Measurements from ENCODE around the gene THAP4.

Gene THAP4

GRCh38 chr2:241659150-241659739 lies 22.3 kb upstream of the THAP4 start:
- Histone ChIP-seq H3K4me1 (ENCODE audit: control insufficient read depth, insufficient read depth, low read length) (no peaks in the 10 kb centered on the region), H3K9me3 (replicated peaks; ENCODE audit: low read length) (no peaks in the 10 kb centered on the region), H3K36me3 (ENCODE audit: insufficient read depth, low read length) (peaks cover 48% of the 10 kb centered on the region), H3K4me2 (ENCODE audit: low read length) (no peak overlapping the region), H3K27me3 (ENCODE audit: control insufficient read depth, insufficient read depth, low read length) (no peaks in the 10 kb centered on the region), H3K9ac (ENCODE audit: low read depth, low read length) (no peak overlapping the region), H3K4me3 (ENCODE audit: low read length) (no peak overlapping the region)

GRCh38 chr2:241658296-241658695 lies 21.3 kb upstream of the THAP4 start:
- H3K9me3 ChIP-seq (replicated peaks; ENCODE audit: low read length), result no peaks in the 10 kb centered on the region

GRCh38 chr2:241657786-241658254 lies 20.9 kb upstream of the THAP4 start:
- H3K9me3 ChIP-seq (replicated peaks; ENCODE audit: low read length), result no peaks in the 10 kb centered on the region
- H3K4me1 ChIP-seq (ENCODE audit: control insufficient read depth, insufficient read depth, low read length), result no peaks in the 10 kb centered on the region
- H3K9ac ChIP-seq (ENCODE audit: low read depth, low read length), result no peak overlapping the region
- no peak overlapping the region for H3K4me3 ChIP-seq (ENCODE audit: low read length)
- H3K36me3 ChIP-seq (ENCODE audit: insufficient read depth, low read length), result peaks cover 57% of the 10 kb centered on the region
- H3K27me3 ChIP-seq (ENCODE audit: control insufficient read depth, insufficient read depth, low read length), result no peaks in the 10 kb centered on the region
- H3K4me2 ChIP-seq (ENCODE audit: low read length), result no peak overlapping the region

More at GRCh38 chr2:241658296-241658695, 21.3 kb upstream of the THAP4 start:
- Histone ChIP-seq H3K27me3 (ENCODE audit: control insufficient read depth, insufficient read depth, low read length) (no peaks in the 10 kb centered on the region), H3K4me3 (ENCODE audit: low read length) (no peak overlapping the region), H3K9ac (ENCODE audit: low read depth, low read length) (no peak overlapping the region), H3K36me3 (ENCODE audit: insufficient read depth, low read length) (peaks cover 52% of the 10 kb centered on the region), H3K4me1 (ENCODE audit: control insufficient read depth, insufficient read depth, low read length) (no peaks in the 10 kb centered on the region), H3K4me2 (ENCODE audit: low read length) (no peak overlapping the region)

- no peak overlapping the region for H3K9ac ChIP-seq (ENCODE audit: low read depth, low read length)
- H3K4me3 ChIP-seq (ENCODE audit: low read length), result no peak overlapping the region
- peaks cover 71% of the 10 kb centered on the region for H3K36me3 ChIP-seq (ENCODE audit: insufficient read depth, low read length)
- H3K9me3 ChIP-seq (replicated peaks; ENCODE audit: low read length), result no peaks in the 10 kb centered on the region
- no peak overlapping the region for H3K4me2 ChIP-seq (ENCODE audit: low read length)
- H3K4me1 ChIP-seq (ENCODE audit: control insufficient read depth, insufficient read depth, low read length), result no peaks in the 10 kb centered on the region
- no peaks in the 10 kb centered on the region for H3K27me3 ChIP-seq (ENCODE audit: control insufficient read depth, insufficient read depth, low read length)
These were observed 19.3 kb upstream of the THAP4 start for GRCh38 chr2:241656190-241656741.

GRCh38 chr2:241655516-241656189 lies 18.7 kb upstream of the THAP4 start:
- Histone ChIP-seq H3K4me2 (ENCODE audit: low read length) (no peak overlapping the region), H3K27me3 (ENCODE audit: control insufficient read depth, insufficient read depth, low read length) (no peaks in the 10 kb centered on the region), H3K9me3 (replicated peaks; ENCODE audit: low read length) (no peaks in the 10 kb centered on the region), H3K36me3 (ENCODE audit: insufficient read depth, low read length) (peaks cover 69% of the 10 kb centered on the region), H3K9ac (ENCODE audit: low read depth, low read length) (no peak overlapping the region), H3K4me3 (ENCODE audit: low read length) (no peak overlapping the region), H3K4me1 (ENCODE audit: control insufficient read depth, insufficient read depth, low read length) (no peaks in the 10 kb centered on the region)

- H3K27me3 ChIP-seq (ENCODE audit: control insufficient read depth, insufficient read depth, low read length), result no peaks in the 10 kb centered on the region
- H3K9ac ChIP-seq (ENCODE audit: low read depth, low read length), result no peak overlapping the region
- no peak overlapping the region for H3K4me3 ChIP-seq (ENCODE audit: low read length)
- H3K4me2 ChIP-seq (ENCODE audit: low read length), result no peak overlapping the region
- no peaks in the 10 kb centered on the region for H3K4me1 ChIP-seq (ENCODE audit: control insufficient read depth, insufficient read depth, low read length)
- H3K36me3 ChIP-seq (ENCODE audit: insufficient read depth, low read length), result peaks cover 59% of the 10 kb centered on the region
- H3K9me3 ChIP-seq (replicated peaks; ENCODE audit: low read length), result no peaks in the 10 kb centered on the region
These were observed 17.6 kb upstream of the THAP4 start for GRCh38 chr2:241654551-241654950.

- Histone ChIP-seq H3K9ac (ENCODE audit: low read depth, low read length) (no peak overlapping the region), H3K36me3 (ENCODE audit: insufficient read depth, low read length) (peaks cover 48% of the 10 kb centered on the region)
These were observed 16.3 kb upstream of the THAP4 start for GRCh38 chr2:241653210-241653750.

GRCh38 chr2:241652722-241653121 lies 15.8 kb upstream of the THAP4 start:
- H3K27me3 ChIP-seq (ENCODE audit: control insufficient read depth, insufficient read depth, low read length), result no peaks in the 10 kb centered on the region
- peaks cover 48% of the 10 kb centered on the region for H3K36me3 ChIP-seq (ENCODE audit: insufficient read depth, low read length)

More at GRCh38 chr2:241653210-241653750, 16.3 kb upstream of the THAP4 start:
- Histone ChIP-seq H3K4me3 (ENCODE audit: low read length) (no peak overlapping the region), H3K4me2 (ENCODE audit: low read length) (no peak overlapping the region), H3K9me3 (replicated peaks; ENCODE audit: low read length) (no peaks in the 10 kb centered on the region), H3K27me3 (ENCODE audit: control insufficient read depth, insufficient read depth, low read length) (no peaks in the 10 kb centered on the region), H3K4me1 (ENCODE audit: control insufficient read depth, insufficient read depth, low read length) (no peaks in the 10 kb centered on the region)

GRCh38 chr2:241652142-241652541 lies 15.2 kb upstream of the THAP4 start:
- no peak overlapping the region for H3K9ac ChIP-seq (ENCODE audit: low read depth, low read length)
- H3K4me3 ChIP-seq (ENCODE audit: low read length), result no peak overlapping the region
- H3K4me1 ChIP-seq (ENCODE audit: control insufficient read depth, insufficient read depth, low read length), result peaks cover under 1% of the 10 kb centered on the region
- H3K27me3 ChIP-seq (ENCODE audit: control insufficient read depth, insufficient read depth, low read length), result no peaks in the 10 kb centered on the region
- no peak overlapping the region for H3K4me2 ChIP-seq (ENCODE audit: low read length)
- peaks cover 48% of the 10 kb centered on the region for H3K36me3 ChIP-seq (ENCODE audit: insufficient read depth, low read length)
- no peaks in the 10 kb centered on the region for H3K9me3 ChIP-seq (replicated peaks; ENCODE audit: low read length)

More at GRCh38 chr2:241652722-241653121, 15.8 kb upstream of the THAP4 start:
- Histone ChIP-seq H3K4me3 (ENCODE audit: low read length) (no peak overlapping the region), H3K4me1 (ENCODE audit: control insufficient read depth, insufficient read depth, low read length) (no peaks in the 10 kb centered on the region), H3K9ac (ENCODE audit: low read depth, low read length) (no peak overlapping the region), H3K9me3 (replicated peaks; ENCODE audit: low read length) (no peaks in the 10 kb centered on the region), H3K4me2 (ENCODE audit: low read length) (no peak overlapping the region)

GRCh38 chr2:241649927-241650326 lies 13.0 kb upstream of the THAP4 start:
- Histone ChIP-seq H3K9ac (ENCODE audit: low read depth, low read length) (no peak overlapping the region), H3K27me3 (ENCODE audit: control insufficient read depth, insufficient read depth, low read length) (no peaks in the 10 kb centered on the region), H3K4me1 (ENCODE audit: control insufficient read depth, insufficient read depth, low read length) (peaks cover 7% of the 10 kb centered on the region), H3K9me3 (replicated peaks; ENCODE audit: low read length) (no peaks in the 10 kb centered on the region), H3K4me2 (ENCODE audit: low read length) (no peak overlapping the region), H3K4me3 (ENCODE audit: low read length) (no peak overlapping the region), H3K36me3 (ENCODE audit: insufficient read depth, low read length) (peaks cover 38% of the 10 kb centered on the region)

- no peak overlapping the region for H3K9ac ChIP-seq (ENCODE audit: low read depth, low read length)
- H3K36me3 ChIP-seq (ENCODE audit: insufficient read depth, low read length), result peaks cover 33% of the 10 kb centered on the region
- H3K9me3 ChIP-seq (replicated peaks; ENCODE audit: low read length), result no peaks in the 10 kb centered on the region
- no peaks in the 10 kb centered on the region for H3K27me3 ChIP-seq (ENCODE audit: control insufficient read depth, insufficient read depth, low read length)
- H3K4me2 ChIP-seq (ENCODE audit: low read length), result no peak overlapping the region
- peaks cover 7% of the 10 kb centered on the region for H3K4me1 ChIP-seq (ENCODE audit: control insufficient read depth, insufficient read depth, low read length)
- no peak overlapping the region for H3K4me3 ChIP-seq (ENCODE audit: low read length)
These were observed 12.4 kb upstream of the THAP4 start for GRCh38 chr2:241649404-241649803.
